Measurements from ENCODE around the gene PKDREJ.

DNA sequence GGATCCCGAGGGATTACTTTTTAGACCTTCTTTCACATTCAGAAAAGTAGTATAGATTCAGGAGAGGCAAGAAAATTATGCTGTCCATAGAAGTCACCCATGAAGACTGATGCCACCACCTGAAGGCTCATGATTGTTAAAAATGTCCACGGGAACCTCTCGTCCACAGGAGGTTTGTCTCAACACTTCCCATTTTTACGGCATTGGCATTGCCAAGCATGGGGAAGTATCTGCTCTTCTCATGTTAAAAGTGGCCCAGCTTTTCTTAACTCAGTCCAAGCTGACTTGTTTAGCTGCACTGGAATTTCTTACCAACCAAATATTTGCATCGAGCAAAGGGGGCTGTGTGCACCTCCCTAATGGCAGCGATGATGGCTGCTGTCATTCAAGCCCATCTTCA is 22.6 kb downstream of the PKDREJ start:
- no peak for TF ChIP-seq POLR2AphosphoS5 (IDR thresholded peaks at IDR 0.05)
- TF ChIP-seq, protein P1, sequence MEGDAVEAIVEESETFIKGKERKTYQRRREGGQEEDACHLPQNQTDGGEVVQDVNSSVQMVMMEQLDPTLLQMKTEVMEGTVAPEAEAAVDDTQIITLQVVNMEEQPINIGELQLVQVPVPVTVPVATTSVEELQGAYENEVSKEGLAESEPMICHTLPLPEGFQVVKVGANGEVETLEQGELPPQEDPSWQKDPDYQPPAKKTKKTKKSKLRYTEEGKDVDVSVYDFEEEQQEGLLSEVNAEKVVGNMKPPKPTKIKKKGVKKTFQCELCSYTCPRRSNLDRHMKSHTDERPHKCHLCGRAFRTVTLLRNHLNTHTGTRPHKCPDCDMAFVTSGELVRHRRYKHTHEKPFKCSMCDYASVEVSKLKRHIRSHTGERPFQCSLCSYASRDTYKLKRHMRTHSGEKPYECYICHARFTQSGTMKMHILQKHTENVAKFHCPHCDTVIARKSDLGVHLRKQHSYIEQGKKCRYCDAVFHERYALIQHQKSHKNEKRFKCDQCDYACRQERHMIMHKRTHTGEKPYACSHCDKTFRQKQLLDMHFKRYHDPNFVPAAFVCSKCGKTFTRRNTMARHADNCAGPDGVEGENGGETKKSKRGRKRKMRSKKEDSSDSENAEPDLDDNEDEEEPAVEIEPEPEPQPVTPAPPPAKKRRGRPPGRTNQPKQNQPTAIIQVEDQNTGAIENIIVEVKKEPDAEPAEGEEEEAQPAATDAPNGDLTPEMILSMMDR (IDR thresholded peaks at IDR 0.05), result no peak

All from upper lobe of left lung (tissue), 4 donors.